ENCODE data around the gene TRIL.

Gene TRIL

DNA sequence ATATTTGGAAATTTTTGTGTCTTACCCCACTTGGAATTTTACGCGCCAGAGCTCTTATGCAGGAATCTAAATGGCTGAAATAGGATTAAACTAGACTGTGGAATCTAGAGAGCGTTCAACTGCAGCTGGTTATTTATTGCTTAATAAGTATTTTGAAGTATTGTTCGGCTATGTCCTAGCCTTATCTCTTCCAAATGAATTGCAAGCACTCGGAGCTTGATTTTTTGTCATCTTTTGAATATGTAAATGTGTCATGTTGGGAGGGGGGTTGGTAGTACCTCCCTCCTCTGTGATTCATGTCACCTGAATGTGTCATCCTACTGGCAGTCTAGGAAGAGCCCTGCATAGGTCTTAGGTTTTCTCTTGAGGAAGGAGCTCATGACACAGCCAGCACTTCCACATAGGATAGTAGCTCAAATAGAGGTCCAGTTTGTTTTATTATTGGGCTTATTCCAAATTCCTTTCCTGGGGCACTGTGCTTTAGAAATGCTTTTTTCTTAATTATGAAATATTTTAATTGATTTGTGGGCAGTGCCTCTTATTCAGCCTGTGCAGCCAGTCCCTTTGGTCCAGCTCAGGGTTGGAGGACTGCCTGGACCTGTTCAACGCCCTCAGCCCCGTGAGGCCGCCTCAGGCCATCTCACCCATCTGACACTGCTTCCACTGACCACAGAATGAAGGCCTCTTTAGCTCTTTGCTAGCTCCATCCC is 22.5 kb upstream of the TRIL start:
- DNase-seq, result no peak

GRCh38 chr7:28979776-28980175 is 21.6 kb upstream of the TRIL start:
- DNase-seq, result peak; percentile 8 to 38

DNA sequence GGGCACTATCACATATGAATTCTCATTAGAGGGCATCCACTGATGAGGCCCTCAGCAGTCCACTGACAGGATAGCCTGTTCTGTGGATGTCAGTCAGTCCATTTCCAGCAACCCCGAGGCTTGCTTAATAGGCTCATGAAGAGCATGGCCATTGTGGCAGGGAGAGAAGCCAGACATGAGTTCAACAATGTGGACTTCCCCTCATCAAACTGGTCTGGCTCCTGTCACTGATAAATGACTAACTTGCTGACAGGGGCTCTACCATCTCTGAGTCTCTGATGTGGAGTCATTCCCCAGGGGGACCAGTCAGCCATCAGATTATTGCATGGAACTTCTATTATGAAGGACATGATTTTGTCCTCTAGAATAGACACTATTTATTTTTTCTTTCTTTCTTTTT is 19.8 kb upstream of the TRIL start:
- no peak for DNase-seq

GRCh38 chr7:28976022-28976421 is 17.9 kb upstream of the TRIL start:
- no peak for DNase-seq

- DNase-seq, result peak in 1 of 2 experiments; percentile 60
Measured at GRCh38 chr7:28973591-28973990, 15.5 kb upstream of the TRIL start.

- DNase-seq, result no peak
Measured at GRCh38 chr7:28964056-28964455, 5.9 kb upstream of the TRIL start.

DNA sequence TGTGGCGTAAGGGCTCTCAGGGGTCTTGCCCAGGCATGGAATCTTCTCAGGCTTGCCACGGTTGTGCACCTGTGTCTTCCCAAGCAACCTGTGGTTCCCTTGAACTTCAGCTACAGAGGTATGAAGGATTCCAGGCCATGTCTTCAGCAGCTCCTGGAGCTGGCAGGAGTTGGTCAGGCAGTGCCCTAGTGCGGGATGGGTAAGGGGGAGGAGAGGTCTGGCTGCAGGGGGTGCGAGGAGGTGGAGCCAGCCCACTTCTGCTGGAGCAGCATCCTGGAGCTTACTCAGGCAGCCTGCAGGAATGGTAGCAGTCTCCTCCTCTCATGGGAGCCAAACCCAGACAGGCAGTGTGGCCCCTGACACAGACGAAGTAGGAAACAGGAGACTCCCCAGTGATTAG is 3.8 kb upstream of the TRIL start:
- no peak for DNase-seq

GRCh38 chr7:28960071-28960840 is 2.1 kb upstream of the TRIL start:
- no peak for DNase-seq

DNA sequence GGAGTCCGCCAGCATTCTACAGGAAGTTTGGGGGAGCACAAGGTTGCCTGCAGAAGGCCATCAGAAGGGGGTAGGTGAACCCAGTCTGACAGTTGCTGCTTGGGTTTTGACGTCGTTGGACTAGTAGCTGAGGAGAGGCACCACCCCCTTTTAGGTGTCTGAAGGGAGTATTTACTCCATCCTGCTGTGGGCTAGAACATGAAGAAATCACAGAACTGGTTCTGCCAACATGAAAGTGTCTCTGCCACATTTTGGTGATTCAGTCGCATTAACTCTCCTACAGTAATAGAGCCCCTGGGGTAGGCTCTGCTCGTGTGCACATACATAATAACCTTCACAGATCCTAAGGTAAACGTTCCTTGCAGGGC is 834 bp upstream of the TRIL start:
- DNase-seq, result no peak

DNA sequence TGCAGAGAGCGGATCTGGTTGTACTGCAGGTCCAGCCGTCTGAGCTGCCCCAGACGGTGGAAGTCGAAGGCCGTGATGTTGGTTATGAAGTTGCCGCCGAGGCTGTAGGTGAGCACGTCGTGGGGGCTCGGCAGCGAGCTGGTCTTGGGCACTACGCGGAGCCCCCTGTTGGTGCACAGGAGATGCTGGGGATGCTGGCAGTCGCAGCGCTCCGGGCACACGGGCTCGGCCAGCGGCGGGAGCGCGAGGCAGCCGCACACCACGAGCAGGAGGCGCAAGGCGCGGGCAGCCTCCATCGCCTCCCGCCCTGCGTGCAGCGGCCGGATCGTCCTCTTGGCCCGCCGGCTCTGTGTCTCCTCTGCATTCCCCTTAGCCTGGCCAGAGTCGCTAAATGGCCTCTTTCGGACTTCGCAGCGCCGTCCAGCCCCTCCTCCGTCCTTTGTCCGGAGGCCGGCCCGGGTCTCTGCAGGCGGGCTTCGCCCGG is 337 bp downstream of the TRIL start:
- no peak for DNase-seq

DNA sequence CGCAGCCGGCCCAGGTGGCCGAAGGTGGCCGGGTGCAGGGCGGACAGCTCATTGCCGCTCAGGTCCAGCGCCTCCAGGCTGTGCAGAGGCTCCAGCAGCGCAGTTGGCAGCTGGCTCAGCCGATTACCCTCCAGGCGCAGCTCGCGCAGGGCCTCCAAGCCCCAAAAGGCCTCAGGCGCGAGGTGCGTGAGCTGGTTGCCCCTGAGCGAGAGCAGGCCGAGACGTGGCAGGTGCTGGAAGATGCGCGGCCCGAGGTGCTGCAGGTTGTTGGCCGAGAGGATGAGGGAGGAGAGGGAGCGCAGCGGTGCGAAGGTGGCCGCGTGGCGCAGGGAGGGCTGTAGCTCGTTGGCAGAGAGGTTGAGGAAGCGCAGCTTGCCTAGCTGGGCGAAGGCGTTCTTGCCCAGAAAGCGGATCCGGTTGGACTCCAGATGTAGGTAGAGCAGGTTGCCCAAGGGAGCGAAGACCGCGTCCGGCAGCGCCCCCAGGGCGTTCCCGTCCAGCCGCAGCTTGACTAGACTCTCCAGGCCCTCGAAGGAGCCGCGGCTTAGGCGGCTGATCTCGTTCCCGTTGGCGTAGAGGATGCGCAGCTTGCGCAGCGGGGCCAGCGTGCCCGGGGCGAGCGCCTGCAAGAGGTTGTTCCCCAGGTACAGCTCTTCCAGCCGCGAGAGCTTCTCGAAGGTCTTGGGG is 923 bp downstream of the TRIL start:
- DNase-seq, result peak in 1 of 2 experiments; percentile 56

- DNase-seq, result peak; percentile 43 to 68
Measured at GRCh38 chr7:28956608-28957063, 1.5 kb downstream of the TRIL start.

GRCh38 chr7:28955718-28956607 is 2.2 kb downstream of the TRIL start:
- peak; percentile 10 to 60 for DNase-seq

DNA sequence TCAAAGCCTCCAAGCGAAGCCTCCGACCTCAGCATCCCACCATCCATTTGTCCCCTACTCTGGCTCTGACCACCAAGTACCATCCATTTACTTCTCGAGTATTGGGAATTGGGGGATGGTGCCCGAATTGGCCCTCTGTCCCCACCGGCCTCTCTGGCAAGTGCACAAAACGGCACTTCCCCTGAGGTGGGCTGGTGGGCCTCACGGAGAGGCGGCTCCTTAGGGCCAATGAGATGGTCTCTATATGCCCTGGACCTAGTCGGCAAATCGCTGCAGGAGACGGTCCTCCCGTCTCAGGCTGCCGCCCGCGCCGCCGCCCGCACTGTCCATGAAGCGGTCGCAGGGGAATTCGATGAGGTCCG is 2.8 kb downstream of the TRIL start:
- no peak for DNase-seq

DNA sequence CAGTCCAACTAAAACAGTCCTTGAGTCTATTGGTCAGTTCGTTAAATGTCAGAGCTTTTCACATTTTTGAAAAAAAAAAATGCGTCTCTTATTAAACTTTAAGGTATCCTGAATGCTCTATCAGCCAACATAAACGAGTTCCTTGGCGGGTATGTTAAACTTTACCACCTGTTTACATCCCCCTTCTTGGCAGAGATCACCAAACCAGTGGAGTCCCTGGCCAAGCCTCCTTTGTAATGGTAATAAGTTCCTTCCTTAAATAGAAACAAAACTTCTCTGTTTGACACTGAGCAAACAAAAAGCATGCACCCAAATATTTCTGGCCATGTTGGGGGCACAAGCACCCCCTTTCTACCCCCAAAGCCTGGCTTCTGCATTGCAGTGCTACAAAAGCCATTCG is 3.2 kb downstream of the TRIL start:
- no peak for DNase-seq

DNA sequence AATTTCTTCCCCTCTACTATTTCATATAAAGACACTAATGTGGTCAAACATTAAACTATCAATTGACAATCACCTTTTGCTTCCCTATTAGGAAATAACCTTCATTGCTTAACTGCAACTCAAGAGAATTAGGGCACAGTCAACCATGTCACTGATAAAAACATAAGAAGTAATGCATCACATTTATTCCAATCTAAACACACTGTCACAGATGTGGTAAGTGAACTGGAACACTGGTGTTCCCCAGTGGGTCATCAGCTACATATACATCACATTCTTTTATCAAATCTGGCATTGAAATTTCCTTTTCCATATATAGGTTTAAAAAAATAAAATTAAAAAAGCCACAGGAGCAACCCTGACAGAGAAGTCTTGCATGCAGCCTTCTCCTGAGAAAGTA is 3.7 kb downstream of the TRIL start:
- no peak for DNase-seq

- no peak for DNase-seq
Measured at GRCh38 chr7:28953633-28954032, 4.5 kb downstream of the TRIL start.

DNA sequence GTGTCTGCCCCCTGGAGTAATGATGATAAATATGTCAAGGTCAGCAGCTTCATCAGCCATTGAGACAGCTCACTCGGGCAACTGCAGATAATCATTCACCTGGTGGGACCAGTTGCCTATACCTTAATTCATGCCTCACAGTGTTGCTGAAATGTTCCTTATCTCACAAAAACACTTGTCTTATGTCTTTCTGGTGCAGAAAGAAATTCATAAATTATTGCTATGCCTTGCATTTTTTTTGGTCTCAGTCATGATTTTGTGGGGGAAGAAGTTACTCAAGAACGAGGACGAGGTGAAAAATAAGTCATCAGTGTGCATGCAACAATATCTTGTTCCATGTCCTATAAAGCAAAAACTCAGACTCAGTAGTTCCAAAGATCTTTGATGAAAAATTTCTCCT is 16.0 kb downstream of the TRIL start:
- DNase-seq, result no peak

GRCh38 chr7:28941633-28942032 is 16.5 kb downstream of the TRIL start:
- no peak for DNase-seq

- DNase-seq, result no peak
Measured at GRCh38 chr7:28940741-28941384, 17.3 kb downstream of the TRIL start.

- DNase-seq, result no peak
Measured at GRCh38 chr7:28939844-28940544, 18.1 kb downstream of the TRIL start.

DNA sequence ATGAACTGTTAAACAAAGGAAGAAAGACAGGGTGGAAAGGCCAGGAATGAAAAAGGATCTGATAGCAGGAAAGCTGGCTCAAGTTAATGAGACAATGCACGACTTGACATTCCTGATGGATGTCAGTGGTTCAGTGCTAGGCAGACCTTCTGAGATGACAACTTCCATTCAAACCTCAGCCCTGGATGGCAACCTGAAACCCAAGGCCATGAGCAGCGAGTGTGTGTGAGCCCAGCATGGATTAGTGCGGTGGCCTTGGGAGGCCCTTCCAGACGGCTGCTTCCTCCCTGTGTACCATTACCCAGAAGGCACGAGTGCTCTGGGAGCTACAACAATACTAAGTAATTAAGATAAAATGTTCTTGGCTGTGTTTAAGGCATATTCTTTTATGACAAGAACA is 18.8 kb downstream of the TRIL start:
- no peak for DNase-seq
